ENCODE measurements around the gene RFTN1.
"Not testable (repeated sequence)": the region's sequence is repeated elsewhere in the genome, so short reads cannot be mapped to it uniquely, and the experiment has no call there.

RFTN1 gene

GRCh38 chr3:16317561-16317945 lies 195.9 kb downstream of the RFTN1 start:
- no peak for DNase-seq

DNA sequence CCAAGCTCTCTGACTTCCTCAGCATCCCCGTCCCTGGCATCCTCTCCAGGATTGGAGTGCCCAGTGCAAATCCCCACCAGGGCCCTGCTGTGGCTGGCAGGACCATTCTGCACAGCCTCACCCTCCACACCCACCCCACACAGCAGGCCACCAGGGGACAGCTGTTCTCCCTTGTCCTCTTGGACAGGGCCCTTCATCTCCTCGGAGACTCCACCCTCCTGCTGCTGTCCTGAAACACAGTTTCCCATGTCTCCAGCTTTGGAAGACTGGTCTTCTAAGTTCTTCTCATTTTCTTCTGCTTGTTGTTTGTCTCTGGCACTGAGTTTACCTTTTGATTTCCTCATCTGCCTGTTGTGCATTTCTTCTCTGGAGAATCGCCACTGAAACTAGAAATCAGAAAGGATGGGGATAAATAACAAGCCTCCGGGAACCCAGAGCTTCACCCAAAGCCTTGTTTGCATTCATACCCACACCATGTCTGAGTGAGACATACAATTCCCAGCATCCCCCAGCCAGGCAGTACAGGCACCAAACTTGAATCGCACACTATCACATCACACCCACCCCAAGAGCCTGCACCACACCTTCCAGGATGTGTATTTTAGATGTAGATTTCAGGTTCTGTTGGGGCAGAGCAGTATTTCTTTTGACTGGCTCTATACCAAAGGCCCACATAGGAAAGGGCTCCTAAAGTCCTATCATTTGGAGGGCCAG lies 196.5 kb downstream of the RFTN1 start:
- DNase-seq, result no peak

DNA sequence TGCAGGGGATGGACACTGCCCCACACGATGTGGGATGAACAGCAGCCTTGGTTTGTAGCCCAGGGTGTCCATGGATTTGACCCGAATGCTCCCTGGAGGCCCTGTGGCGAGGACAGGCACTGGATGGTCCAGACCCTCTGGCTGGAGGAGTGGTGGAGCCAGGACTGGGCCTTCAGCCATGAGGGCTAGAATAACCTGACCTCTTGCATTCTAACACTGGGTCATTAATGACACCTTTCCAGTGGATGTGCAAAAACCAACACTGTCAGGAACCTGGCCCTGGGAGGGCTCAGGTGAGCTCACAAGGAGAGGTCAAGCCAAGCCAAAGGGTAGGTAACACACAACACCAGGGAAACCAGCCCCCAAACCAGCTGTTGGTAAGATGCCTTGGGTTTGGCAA lies 197.1 kb downstream of the RFTN1 start:
- no peak for DNase-seq

DNA sequence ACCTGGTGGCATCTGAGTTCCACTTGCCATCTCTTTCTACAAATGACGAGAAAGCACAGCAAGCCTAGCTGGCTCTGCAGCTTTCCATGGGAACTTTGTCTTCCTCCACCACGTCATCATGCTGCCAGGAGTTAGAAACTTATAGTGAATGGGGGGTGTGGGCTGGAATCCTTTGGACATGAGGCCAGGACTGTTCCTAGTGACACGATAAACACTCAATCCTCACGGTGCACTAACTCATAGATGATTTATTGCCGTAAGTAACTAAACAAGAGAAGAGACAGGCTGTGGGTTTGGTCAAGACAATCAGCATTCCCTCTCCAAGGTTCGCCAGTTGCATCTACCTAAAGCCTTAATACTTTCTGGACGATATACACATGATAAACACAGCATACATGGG lies 197.9 kb downstream of the RFTN1 start:
- no peak for DNase-seq

GRCh38 chr3:16313886-16314645 lies 199.4 kb downstream of the RFTN1 start:
- DNase-seq, result no peak

- DNase-seq, result no peak
Measured at GRCh38 chr3:16311960-16312451, 201.5 kb downstream of the RFTN1 start.

- not testable (repeated sequence) for DNase-seq
Measured at GRCh38 chr3:16310486-16310885, 203.0 kb downstream of the RFTN1 start.

GRCh38 chr3:16309558-16309957 lies 203.9 kb downstream of the RFTN1 start:
- no peak for DNase-seq

DNA sequence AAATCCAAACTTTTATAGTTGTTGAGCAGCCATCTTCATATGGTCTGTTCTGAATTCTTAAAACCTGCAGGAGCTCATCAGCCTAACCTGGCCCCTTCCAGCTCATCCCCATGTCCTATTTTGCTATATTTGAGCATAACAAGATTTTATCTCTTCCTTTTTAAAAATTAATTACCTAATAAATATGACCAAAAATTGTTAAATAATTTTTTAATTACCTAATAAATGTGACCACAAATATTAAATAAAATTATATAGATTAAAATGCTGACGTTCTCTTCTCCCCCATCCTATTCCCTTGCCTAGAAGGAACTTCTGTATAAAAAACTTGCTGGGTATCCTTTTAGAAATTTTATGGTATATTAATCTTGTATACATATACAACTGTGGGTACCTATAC lies 204.8 kb downstream of the RFTN1 start:
- DNase-seq, result no peak

DNA sequence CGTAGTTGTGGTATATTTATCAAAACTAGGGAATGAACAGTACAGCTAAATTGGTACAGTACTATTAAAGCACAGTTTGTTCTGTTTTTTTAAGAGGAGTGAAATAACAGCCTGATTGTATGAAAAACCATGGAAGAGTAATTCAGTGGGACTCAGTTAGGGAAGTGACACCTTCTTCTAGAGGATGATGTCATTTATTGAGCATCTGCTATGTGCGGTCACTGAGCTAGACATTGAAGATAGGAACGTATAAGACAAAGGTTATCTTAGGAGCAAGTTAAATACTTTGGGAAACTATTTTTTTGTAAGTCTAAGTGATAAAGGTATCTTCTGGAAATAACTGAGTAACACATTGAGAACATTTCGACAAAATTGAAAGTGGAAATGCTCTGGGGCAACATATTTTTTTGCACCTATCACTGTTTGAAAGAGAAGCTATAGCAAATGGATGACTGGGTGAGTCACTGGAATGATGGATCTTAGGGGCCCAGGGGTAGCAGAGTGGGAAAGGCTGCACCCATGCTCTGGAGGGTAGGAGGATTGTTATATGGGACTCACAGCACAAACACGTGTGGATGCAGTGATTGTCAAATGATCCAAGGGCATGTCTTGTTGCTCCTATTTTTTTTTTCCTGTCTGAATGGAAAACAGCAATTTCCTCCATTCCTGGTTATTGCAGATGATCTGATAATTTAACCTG lies 205.5 kb downstream of the RFTN1 start:
- no peak for DNase-seq

GRCh38 chr3:16305111-16305541 lies 208.4 kb downstream of the RFTN1 start:
- DNase-seq, result peak; percentile 36

- no peak for DNase-seq
Measured at GRCh38 chr3:16304061-16305010, 209.2 kb downstream of the RFTN1 start.

GRCh38 chr3:16303037-16303575 lies 210.4 kb downstream of the RFTN1 start:
- DNase-seq, result no peak

- DNase-seq, result no peak
Measured at GRCh38 chr3:16302082-16302631, 211.3 kb downstream of the RFTN1 start.

- no peak for DNase-seq
Measured at GRCh38 chr3:16301507-16301906, 212.0 kb downstream of the RFTN1 start.

DNA sequence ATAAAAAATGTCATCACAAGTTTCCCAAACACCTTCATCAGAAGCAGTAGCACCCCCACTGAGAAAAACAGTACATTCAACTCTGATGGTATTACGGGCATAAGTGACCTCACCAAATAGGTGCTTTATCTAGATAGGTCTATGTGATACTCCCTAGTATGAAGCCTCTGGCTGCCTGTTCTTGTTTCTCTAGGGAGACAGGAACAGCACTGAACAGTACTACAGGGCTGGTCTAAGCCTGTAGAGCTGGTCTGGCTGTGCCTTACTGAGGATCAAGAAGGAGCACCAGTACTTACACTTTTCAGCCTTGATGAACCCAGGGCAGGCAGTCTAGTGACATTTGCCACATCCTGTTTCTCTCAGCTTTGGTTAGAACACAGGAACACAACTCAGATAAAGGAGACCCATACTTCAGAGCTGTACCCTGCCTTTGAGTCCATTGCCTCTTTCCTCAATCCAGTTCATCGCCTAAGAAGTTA lies 212.6 kb downstream of the RFTN1 start:
- no peak for DNase-seq

- DNase-seq, result no peak
Measured at GRCh38 chr3:16300307-16300706, 213.2 kb downstream of the RFTN1 start.

DNA sequence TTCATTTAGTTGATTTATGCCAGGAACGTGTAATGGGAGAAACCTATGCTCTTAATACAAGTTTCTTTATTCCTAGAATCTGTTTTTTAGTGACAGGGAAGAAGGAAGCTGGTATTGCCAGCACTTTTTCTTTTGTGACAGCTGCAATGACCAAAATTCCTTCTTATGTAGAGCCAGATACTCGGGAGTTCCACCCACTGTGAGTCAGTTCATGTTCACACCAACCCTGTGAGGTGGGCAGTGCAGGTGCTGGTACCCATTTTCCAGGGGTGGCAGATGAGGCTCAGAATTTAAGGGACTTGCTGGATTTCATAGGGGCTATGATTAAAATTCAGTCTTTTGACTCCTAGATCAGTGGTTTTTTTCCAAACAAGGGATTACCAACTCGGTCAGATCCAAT lies 213.8 kb downstream of the RFTN1 start:
- DNase-seq, result no peak

- no peak for DNase-seq
Measured at GRCh38 chr3:16298891-16299290, 214.6 kb downstream of the RFTN1 start.

- no peak for DNase-seq
Measured at GRCh38 chr3:16297997-16298885, 215.3 kb downstream of the RFTN1 start.
